Measurements from ENCODE around the gene GLRX5.

- TF ChIP-seq CTCF (IDR thresholded peaks at IDR 0.05) = no peak
- no peak for TF ChIP-seq EZH2 (IDR thresholded peaks at IDR 0.05)
- no peak for TF ChIP-seq EZH2phosphoT487 (IDR thresholded peaks at IDR 0.05)
These were observed 574 bp downstream of the GLRX5 start for GRCh38 chr14:95535226-95536021.

Measured in neural progenitor cell (in vitro differentiated cells).